ENCODE results near the gene SVOP. TPM values are rescaled to one million over a fixed set of nuclear protein-coding genes. Genes with fewer than 3 reads are reported as not detected.

SVOP gene
- total and polyA plus RNA-seq, 2 experiments from 2014 or later = 0.10 TPM; not detected in 1

DNA sequence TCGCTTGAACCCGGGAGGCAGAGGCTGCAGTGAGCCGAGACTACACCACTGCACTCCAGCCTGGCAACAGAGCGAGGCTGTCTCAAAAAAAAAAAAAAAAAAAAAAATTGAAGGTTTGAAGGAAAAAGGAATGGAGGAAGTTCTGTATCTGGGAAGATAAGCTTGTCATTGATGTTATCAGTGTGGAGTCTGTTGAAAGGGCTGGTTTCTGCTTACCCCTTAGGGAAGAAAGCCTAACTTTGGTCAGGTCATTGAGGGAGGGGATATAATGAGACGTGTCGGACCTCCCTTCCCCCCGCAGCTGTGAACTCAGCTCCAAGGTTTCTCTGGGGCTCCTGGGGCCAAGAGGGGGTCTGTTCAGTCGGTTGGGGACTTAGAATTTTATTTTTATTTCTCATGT lies 124.5 kb downstream of the SVOP start:
- no peak for TF ChIP-seq POLR2AphosphoS5 (IDR thresholded peaks at IDR 0.05; ENCODE audit: low read depth)
- TF ChIP-seq, protein P1, sequence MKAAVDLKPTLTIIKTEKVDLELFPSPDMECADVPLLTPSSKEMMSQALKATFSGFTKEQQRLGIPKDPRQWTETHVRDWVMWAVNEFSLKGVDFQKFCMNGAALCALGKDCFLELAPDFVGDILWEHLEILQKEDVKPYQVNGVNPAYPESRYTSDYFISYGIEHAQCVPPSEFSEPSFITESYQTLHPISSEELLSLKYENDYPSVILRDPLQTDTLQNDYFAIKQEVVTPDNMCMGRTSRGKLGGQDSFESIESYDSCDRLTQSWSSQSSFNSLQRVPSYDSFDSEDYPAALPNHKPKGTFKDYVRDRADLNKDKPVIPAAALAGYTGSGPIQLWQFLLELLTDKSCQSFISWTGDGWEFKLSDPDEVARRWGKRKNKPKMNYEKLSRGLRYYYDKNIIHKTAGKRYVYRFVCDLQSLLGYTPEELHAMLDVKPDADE (IDR thresholded peaks at IDR 0.05) = no peak
- no peak for TF ChIP-seq EZH2phosphoT487 (IDR thresholded peaks at IDR 0.05; ENCODE audit: unreplicated experiment)
- TF ChIP-seq STAT1 (IDR thresholded peaks at IDR 0.05; ENCODE audit: unreplicated experiment) = no peak
- no peak for TF ChIP-seq NANOG (IDR thresholded peaks at IDR 0.05; ENCODE audit: borderline replicate concordance)
- TF ChIP-seq, protein P2, sequence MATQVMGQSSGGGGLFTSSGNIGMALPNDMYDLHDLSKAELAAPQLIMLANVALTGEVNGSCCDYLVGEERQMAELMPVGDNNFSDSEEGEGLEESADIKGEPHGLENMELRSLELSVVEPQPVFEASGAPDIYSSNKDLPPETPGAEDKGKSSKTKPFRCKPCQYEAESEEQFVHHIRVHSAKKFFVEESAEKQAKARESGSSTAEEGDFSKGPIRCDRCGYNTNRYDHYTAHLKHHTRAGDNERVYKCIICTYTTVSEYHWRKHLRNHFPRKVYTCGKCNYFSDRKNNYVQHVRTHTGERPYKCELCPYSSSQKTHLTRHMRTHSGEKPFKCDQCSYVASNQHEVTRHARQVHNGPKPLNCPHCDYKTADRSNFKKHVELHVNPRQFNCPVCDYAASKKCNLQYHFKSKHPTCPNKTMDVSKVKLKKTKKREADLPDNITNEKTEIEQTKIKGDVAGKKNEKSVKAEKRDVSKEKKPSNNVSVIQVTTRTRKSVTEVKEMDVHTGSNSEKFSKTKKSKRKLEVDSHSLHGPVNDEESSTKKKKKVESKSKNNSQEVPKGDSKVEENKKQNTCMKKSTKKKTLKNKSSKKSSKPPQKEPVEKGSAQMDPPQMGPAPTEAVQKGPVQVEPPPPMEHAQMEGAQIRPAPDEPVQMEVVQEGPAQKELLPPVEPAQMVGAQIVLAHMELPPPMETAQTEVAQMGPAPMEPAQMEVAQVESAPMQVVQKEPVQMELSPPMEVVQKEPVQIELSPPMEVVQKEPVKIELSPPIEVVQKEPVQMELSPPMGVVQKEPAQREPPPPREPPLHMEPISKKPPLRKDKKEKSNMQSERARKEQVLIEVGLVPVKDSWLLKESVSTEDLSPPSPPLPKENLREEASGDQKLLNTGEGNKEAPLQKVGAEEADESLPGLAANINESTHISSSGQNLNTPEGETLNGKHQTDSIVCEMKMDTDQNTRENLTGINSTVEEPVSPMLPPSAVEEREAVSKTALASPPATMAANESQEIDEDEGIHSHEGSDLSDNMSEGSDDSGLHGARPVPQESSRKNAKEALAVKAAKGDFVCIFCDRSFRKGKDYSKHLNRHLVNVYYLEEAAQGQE (IDR thresholded peaks at IDR 0.05; ENCODE audit: unreplicated experiment) = no peak
- no peak for TF ChIP-seq EZH2 (IDR thresholded peaks at IDR 0.05; ENCODE audit: low read depth, unreplicated experiment)
- no peak for TF ChIP-seq CREB1 (CRISPR knock-in tag; IDR thresholded peaks at IDR 0.05; ENCODE audit: low read depth)
- ATAC-seq (no peak), DNase-seq (ENCODE audit: low spot score) (no peak)
- no peaks in the 10 kb centered on the region for H3K4me1 Mint-ChIP-seq
- 0 out of 2 replicates have a peak, but pooled peaks cover 12% of the 10 kb centered on the region for H3K9me2 ChIP-seq (ENCODE audit: insufficient read depth)
- H3K4me3 ChIP-seq = no peak overlapping the region
- H3K36me3 Mint-ChIP-seq (ENCODE audit: low read depth) = no peaks in the 10 kb centered on the region
- H2AFZ ChIP-seq = no peak overlapping the region
- no peak overlapping the region for H3K27ac Mint-ChIP-seq
- no peaks in the 10 kb centered on the region for H3K36me3 ChIP-seq (ENCODE audit: insufficient read depth)
- no peaks in the 10 kb centered on the region for H3K27me3 ChIP-seq (ENCODE audit: insufficient read depth)
- H3K27ac ChIP-seq (ENCODE audit: low read depth) = no peak overlapping the region
- H3K79me2 ChIP-seq (replicated peaks; ENCODE audit: insufficient read depth) = no peaks in the 10 kb centered on the region
- H3K4me3 Mint-ChIP-seq = no peak overlapping the region
- peaks cover 3% of the 10 kb centered on the region for H3K27me3 Mint-ChIP-seq (ENCODE audit: insufficient read depth, low read depth, poor library complexity)
- H3K4me1 ChIP-seq (ENCODE audit: insufficient read depth) = no peaks in the 10 kb centered on the region
- no peak overlapping the region for H3K4me2 ChIP-seq
- H3K9me3 Mint-ChIP-seq = peaks cover 5% of the 10 kb centered on the region; the same call in 1 of the 3 replicates
- no peaks in the 10 kb centered on the region for H3F3A ChIP-seq (replicated peaks; ENCODE audit: low read depth)
- no peaks in the 10 kb centered on the region for H4K20me1 ChIP-seq (replicated peaks; ENCODE audit: insufficient read depth)

DNA sequence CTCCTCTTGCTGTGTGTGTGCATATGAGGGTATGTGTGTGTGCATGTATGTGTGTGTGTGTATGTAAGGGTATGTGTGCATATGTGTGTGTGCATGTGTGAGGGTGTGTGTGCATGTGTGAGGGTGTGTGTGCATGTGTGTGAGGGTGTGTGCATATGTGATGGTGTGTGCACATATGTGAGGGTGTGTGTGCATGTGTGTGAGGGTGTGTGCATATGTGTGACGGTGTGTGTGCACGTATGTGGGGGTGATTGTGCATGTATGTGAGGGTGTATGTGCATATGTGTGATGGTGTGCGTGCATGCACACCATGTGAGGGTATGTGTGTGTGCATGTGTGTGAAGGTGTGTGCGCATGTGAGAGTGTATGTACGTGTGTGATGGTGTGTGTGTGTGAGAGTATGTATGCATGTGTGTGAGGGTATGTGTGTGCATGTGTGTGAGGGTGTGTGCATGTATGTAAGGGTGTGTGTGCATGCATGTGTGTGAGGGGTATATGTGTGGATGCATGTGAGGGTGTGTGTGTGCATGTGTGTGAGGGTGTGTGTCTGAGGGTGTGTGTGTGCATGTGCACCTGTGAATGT lies 125.6 kb downstream of the SVOP start:
- no peak overlapping the region for H3K4me3 Mint-ChIP-seq
- ATAC-seq = no peak
- no peaks in the 10 kb centered on the region for H3K27me3 ChIP-seq (ENCODE audit: insufficient read depth)

More for the DNA sequence above, 125.6 kb downstream of the SVOP start:
- TF ChIP-seq, protein P2 (IDR thresholded peaks at IDR 0.05; ENCODE audit: unreplicated experiment) = no peak
- TF ChIP-seq ZNF114 (CRISPR knock-in tag; IDR thresholded peaks at IDR 0.05) (no peak), EZH2phosphoT487 (IDR thresholded peaks at IDR 0.05; ENCODE audit: unreplicated experiment) (no peak), EZH2 (IDR thresholded peaks at IDR 0.05; ENCODE audit: low read depth, unreplicated experiment) (no peak), ZNF331 (CRISPR knock-in tag; IDR thresholded peaks at IDR 0.05; ENCODE audit: low read depth) (no peak)
- TF ChIP-seq, protein P3, sequence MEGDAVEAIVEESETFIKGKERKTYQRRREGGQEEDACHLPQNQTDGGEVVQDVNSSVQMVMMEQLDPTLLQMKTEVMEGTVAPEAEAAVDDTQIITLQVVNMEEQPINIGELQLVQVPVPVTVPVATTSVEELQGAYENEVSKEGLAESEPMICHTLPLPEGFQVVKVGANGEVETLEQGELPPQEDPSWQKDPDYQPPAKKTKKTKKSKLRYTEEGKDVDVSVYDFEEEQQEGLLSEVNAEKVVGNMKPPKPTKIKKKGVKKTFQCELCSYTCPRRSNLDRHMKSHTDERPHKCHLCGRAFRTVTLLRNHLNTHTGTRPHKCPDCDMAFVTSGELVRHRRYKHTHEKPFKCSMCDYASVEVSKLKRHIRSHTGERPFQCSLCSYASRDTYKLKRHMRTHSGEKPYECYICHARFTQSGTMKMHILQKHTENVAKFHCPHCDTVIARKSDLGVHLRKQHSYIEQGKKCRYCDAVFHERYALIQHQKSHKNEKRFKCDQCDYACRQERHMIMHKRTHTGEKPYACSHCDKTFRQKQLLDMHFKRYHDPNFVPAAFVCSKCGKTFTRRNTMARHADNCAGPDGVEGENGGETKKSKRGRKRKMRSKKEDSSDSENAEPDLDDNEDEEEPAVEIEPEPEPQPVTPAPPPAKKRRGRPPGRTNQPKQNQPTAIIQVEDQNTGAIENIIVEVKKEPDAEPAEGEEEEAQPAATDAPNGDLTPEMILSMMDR (conservative IDR thresholded peaks at IDR 0.05; ENCODE audit: low read depth in 2 of 2) = no peak
- Histone ChIP-seq H3K36me3 (ENCODE audit: insufficient read depth) (no peaks in the 10 kb centered on the region), H4K20me1 (replicated peaks; ENCODE audit: insufficient read depth) (no peaks in the 10 kb centered on the region), H3K4me1 (ENCODE audit: insufficient read depth) (no peaks in the 10 kb centered on the region), H3K27ac (ENCODE audit: low read depth) (no peak overlapping the region), H3K79me2 (replicated peaks; ENCODE audit: insufficient read depth) (no peaks in the 10 kb centered on the region), H3F3A (replicated peaks; ENCODE audit: low read depth) (no peaks in the 10 kb centered on the region), H2AFZ (no peak overlapping the region), H3K9me2 (ENCODE audit: insufficient read depth) (0 out of 2 replicates have a peak, but pooled peaks cover 12% of the 10 kb centered on the region), H3K4me3 (no peak overlapping the region), H3K4me2 (no peak overlapping the region)
- peaks cover 3% of the 10 kb centered on the region for H3K27me3 Mint-ChIP-seq (ENCODE audit: insufficient read depth, low read depth, poor library complexity)
- no peak for DNase-seq (ENCODE audit: low spot score)
- H3K9me3 Mint-ChIP-seq = peaks cover 8% of the 10 kb centered on the region; the same call in 2 of the 3 replicates
- H3K4me1 Mint-ChIP-seq = no peaks in the 10 kb centered on the region
- no peak overlapping the region for H3K27ac Mint-ChIP-seq
- no peaks in the 10 kb centered on the region for H3K36me3 Mint-ChIP-seq (ENCODE audit: low read depth)

Data from GM23338 (cell line).